ENCODE results near the gene SEMA6A.

DNA sequence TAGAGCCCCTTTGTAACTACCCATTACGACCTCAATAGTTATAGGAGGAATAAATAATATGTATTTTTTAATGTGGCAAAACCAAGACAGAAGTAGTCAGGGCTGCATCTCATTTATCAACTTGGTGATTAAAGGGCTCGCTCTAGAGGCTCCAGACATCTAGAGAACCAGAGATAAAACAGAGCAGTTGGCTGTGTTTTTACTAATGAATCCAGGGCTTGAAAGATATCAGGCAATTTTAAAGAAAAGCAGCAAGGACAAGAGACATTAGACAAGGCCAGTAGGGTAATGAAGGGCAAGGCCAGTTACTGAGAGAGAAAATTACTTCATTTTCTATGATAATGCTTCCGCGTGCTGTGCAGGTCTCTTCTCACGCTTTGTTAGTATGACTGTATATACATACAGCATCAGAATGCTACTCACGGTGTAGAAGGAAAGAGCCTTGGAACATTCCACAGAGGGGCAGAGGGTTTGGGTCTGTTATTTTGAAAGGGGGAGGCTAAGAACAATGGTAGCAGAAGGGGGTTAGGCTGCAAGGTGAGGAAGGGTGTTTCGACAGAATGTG, 110.4 kb downstream of the SEMA6A start:
- TF ChIP-seq IKZF1 (conservative IDR thresholded peaks at IDR 0.05) (no peak), FOXK2 (IDR thresholded peaks at IDR 0.05) (no peak), SP1 (IDR thresholded peaks at IDR 0.05; ENCODE audit: low read depth, low read length) (no peak), POLR2A (IDR thresholded peaks at IDR 0.05; ENCODE audit: low read depth, low read length) (no peak), CHD4 (IDR thresholded peaks at IDR 0.05) (no peak), CEBPB (IDR thresholded peaks at IDR 0.05; ENCODE audit: borderline replicate concordance in 1 of 2, low read depth in 2 of 2, low read length in 2 of 2) (no peak), RB1 (IDR thresholded peaks at IDR 0.05; ENCODE audit: borderline replicate concordance) (no peak), SIN3A (IDR thresholded peaks at IDR 0.05; ENCODE audit: low read depth, low read length) (no peak), ZNF274 (IDR thresholded peaks at IDR 0.05; ENCODE audit: insufficient read depth, insufficient read length) (no peak)
- TF ChIP-seq, protein P1, sequence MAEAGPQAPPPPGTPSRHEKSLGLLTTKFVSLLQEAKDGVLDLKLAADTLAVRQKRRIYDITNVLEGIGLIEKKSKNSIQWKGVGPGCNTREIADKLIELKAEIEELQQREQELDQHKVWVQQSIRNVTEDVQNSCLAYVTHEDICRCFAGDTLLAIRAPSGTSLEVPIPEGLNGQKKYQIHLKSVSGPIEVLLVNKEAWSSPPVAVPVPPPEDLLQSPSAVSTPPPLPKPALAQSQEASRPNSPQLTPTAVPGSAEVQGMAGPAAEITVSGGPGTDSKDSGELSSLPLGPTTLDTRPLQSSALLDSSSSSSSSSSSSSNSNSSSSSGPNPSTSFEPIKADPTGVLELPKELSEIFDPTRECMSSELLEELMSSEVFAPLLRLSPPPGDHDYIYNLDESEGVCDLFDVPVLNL (IDR thresholded peaks at IDR 0.05; ENCODE audit: low read depth, low read length) = no peak
- TF ChIP-seq, protein P2, sequence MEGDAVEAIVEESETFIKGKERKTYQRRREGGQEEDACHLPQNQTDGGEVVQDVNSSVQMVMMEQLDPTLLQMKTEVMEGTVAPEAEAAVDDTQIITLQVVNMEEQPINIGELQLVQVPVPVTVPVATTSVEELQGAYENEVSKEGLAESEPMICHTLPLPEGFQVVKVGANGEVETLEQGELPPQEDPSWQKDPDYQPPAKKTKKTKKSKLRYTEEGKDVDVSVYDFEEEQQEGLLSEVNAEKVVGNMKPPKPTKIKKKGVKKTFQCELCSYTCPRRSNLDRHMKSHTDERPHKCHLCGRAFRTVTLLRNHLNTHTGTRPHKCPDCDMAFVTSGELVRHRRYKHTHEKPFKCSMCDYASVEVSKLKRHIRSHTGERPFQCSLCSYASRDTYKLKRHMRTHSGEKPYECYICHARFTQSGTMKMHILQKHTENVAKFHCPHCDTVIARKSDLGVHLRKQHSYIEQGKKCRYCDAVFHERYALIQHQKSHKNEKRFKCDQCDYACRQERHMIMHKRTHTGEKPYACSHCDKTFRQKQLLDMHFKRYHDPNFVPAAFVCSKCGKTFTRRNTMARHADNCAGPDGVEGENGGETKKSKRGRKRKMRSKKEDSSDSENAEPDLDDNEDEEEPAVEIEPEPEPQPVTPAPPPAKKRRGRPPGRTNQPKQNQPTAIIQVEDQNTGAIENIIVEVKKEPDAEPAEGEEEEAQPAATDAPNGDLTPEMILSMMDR (IDR thresholded peaks at IDR 0.05 in 2 of 3, conservative IDR thresholded peaks at IDR 0.05 in 1 of 3; ENCODE audit: control insufficient read depth in 2 of 3, extremely low read depth in 1 of 3, insufficient read depth in 1 of 3, low read depth in 3 of 3, low read length in 3 of 3) = no peak
